Suppressor macrophage treated with lipopolysaccharide for 1 hour (primary cell): ENCODE data around the gene WDR5B.
A peak's percentile ranks its signal among the peaks of the same experiment; 100 is the strongest.

Experiments
- DNase-seq, 3 donors: peaks; one replicate each; pipeline ENCODE4 v3.0.0-alpha.2; 2020 to 2022

The WDR5B gene

DNA sequence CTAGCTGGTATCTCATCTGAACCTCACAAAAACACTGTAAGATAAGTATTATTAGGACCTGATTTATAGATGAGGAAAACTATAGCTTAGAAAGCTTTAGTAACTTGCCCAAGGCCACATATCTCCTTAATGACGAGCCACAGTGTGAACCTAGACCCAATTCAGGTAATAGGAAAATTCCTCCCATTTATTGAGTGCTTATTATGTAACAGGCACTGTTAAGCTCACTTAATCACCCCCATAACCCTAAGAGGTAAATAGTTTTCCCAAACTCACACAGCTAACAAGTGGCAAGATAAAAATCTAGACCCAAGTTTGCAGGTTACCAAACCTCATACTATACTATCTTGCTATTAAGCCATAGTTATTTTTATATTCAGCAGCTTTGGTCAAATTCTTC is 7.9 kb downstream of the WDR5B start:
- DNase-seq, result no peak

DNA sequence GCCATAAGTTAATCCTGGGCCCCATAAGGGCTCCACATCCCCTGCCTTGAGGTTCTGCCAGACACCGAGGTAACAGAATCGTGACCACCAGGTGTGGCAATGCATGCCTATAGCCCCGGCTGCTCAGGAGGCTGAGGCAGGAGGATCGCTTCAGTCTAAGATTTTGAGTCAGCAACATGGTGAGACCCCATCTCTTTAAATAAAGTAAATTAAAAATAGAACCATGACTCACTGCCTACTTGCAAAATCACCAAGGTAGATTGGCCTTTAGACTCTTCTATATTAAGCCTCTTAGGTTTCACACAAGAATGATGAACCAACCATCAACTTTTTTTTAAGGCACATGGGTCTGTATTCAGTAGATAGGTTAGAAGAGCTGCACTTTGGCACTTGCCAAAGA is 9.7 kb downstream of the WDR5B start:
- DNase-seq, result no peak

DNA sequence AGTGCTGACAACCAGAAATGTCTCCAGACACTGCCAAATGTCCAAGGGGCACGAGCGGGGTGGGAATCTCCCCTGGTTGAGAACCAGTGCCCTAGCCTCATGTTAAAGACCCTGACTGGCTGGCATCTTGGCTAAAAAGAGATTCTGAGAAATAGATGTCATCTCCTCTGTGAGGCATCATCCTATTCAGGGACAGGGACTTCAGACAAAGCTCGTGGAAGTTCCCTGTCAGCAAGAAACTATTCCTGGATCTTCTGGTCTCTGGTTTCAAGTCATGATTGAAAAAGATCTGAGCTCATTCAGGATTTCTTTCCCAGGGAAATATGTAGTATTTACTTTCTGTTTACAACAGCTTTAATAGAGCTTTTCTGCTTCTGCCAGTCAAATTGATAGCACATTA is 10.8 kb downstream of the WDR5B start:
- peak; percentile 23 to 79 (median 24) for DNase-seq

DNA sequence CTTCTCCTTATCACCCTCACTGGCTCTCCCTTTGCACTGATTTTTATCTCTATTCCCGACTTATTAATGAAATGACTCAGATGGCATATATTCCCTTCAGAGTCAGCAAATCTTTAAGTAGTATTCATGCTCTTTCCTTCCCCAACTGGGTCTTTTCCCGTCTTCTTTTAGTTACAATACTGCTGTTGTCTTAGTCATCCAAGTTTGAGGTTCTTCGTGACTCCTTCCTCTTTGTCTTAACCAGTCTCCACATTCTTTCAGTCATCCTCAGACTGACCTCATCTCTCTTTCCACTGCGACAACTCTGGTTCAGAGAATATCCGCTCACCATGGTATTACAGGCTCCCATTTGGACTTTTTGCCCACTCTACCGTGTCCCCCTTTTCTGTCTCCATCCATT is 12.4 kb downstream of the WDR5B start:
- peak; percentile 80 to 95 (median 88) for DNase-seq

DNA sequence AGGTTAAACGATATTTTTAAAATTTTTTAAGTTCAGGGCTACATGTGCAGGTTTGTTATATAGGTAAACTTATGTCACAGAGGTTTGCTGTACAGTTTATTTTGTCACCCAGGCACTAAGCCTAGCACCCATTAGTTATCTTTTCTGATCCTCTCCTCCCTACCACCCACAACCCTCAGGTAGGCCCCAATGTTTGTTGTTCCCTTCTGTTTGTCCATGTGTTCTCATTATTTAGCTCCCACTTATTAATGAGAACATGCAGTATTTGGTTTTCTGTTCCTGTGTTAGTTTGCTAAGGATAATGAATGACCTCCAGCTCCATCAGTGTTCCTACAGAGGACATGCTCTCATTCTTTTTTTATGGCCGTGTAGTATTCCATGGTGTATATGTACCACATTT is 16.9 kb downstream of the WDR5B start:
- DNase-seq, result no peak

DNA sequence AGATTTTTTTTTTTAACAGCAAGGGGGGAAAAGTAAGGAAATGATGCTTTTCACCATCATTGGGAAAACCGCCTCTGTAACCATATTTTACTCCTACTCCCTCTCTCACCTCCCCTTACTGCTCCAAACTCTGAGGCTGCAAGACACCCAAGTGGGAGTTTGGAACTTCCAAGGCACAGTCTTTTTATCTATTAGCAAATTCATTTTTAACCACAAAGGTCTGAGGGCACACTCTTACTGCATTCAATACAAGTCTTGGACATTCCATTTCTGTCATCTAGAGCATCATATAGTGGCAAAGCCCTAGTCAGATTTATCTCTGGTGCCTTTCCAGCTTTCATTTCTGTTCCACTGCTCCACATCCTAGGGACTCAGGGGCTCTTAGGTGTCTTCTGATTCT is 18.7 kb downstream of the WDR5B start:
- DNase-seq, result peak; percentile 61 to 87 (median 62)

DNA sequence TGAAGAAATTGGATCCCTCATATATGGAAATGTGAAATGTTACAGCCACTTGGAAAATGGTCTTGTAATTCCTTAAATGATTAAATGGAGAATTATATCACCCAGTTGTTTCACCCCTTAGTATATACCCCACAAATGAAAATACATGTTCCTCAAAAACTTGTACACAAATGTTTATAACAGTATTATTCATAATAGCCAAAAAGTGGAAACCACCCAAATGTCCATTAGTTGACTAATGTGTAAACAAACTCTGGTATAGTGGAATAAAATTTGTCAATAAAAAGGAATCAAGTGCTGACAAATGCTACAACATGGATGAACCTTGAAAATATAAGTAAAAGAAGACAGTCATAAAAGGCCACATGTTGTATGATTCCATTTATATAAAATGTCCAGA is 19.4 kb downstream of the WDR5B start:
- DNase-seq, result peak; percentile 46 to 79 (median 56)

DNA sequence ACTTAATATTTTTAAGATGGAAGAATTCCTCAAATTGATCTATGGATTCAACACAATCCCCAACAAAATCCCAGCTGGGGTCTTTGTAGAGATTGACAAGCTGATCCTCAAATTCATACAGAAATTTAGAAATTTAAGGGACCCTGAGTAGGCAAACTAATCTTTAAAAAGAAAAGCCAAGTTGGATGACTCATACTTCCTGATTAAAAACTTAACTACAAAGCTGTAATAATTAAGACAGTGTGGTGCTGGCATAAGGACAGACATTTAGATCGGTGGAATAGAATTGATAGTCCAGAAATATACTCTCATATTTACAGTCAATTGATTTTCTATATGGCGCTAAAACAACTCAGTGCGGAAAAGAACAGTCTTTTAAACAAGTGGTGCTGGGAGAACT is 20.3 kb downstream of the WDR5B start:
- peak in 1 of 3 donors; percentile 38 for DNase-seq

DNA sequence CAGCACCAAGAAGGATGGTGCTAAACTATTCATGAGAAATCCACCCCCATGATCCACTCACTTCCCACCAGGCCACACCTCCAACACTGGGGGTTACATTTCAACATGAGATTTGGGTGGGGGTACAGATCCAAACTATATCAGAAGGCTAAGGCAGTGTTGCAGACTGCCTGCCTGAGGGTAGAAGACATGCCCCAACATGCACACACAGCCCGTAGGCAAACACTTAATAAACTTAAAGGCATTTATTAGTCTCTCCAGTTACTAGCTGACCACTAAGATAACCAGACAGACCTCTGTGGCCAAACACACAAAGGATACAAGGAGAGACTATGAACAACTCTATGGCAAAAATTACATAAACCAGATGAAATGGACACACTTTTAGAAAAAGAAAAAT is 21.7 kb downstream of the WDR5B start:
- no peak for DNase-seq

DNA sequence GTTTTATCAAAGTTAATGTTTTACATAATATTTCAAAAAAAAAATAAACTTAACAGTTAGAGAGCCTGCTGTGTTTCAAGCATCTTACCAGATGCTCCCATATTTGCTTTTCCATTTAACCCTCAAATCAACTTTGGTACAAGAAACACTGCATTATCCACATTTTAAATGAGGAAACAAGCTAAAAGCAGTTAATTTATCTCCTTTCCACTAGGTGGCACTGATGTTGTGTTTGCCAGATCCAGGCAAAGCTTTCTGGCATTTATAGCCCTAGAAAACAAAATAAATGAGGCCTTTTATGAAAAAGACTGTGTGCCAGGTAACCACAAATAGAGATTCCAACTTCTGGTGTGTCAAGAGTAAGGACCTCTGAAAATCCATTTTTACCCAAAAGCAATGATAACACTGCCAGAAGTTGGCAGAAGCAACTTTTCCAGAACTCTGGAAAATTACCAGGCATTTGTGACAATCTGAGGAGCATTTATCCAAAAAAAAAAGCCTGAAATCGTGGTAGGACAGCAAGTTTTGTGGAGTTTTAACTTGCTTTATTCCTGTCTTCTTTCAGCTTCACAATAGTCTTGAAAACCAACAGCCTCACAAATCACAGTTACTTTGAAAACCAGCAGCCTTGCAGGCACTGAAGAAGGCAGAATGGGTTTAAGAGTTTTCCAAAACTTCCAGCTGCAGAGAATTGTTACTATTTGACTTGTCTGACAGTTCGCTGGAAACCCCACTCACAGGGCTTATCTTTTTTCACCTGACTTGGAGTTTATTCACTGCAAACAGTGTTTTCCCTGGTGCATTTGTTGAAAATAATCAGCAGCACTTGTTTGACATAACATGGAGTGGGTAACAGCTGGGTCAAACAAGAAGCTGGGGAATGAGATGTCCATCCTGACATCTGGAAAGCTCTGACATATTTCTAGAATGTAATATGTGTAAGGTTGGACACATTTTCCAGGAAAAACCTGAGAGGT is 22.7 kb downstream of the WDR5B start:
- peak; percentile 71 to 85 (median 79) for DNase-seq

DNA sequence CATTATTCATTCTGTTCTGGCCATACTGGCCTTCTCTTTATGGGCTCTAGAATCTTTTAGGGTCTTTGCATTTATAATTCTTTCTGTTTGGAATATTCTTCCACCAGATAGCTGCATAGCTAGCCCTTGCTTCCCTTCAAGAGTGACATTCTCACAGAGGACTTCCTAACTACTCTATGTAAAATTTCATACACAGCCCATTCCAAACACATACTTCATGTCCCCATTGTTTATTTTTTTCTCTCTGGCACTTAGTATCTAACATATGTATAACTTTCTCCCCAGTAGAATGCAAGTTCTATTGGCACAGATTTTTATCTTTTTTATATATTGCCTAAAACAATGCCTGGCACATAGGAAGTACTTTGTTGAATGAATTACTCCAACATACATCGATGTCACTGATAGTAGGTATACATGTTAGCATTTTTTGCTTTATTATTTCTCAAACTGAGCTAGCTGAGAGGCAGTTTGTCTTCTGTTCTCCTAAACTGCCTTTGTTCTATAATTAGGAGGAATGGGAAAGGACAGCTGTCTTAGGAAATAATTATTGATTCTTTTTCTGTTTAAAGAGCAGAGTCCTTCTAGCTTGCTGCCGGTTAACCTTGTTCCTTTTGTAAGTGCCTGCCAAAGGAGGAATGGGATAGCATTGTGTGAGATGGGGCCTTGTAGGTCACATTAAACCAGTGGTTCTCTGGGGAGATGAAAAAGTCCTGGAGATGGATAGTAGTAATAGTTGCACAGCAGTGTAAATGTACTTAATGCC is 24.0 kb downstream of the WDR5B start:
- DNase-seq, result no peak

DNA sequence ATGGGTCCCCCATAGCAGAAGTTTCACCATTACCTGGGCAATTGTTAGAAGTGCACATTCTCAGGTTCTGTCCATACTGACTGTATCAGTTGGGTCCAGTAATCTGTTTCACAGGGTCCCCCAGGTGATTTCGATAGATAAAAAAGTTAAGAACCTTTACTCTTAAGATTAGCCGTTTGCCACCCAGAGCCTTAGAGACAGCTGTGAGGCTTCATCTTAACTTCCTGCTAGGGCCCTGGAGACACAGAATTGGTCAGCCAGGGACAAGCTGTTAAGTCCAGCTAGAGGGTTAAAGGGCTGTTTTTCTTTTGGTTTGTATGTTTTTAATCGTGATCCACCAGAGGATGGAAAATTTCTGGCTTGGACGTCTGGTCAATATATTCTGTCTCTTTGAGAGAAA is 25.2 kb downstream of the WDR5B start:
- DNase-seq, result no peak

DNA sequence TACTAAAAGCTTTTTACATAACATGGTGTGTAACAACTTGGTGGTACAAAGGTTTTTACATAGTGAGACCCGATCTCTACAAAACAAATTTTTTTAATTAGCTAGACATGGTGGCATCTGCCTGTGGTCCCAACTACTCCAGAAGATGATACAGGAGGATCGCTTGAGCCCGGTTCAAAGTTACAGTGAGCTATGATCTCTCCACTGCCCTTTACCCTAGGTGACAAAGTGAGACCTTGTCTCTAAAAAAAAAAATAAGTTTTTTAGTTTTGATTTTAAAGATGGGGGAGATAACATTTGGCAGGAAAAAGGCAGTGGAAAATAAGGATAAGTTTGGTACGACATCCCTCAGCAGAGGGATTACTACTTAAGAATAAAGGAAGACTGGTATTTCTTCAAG is 26.0 kb downstream of the WDR5B start:
- no peak for DNase-seq

DNA sequence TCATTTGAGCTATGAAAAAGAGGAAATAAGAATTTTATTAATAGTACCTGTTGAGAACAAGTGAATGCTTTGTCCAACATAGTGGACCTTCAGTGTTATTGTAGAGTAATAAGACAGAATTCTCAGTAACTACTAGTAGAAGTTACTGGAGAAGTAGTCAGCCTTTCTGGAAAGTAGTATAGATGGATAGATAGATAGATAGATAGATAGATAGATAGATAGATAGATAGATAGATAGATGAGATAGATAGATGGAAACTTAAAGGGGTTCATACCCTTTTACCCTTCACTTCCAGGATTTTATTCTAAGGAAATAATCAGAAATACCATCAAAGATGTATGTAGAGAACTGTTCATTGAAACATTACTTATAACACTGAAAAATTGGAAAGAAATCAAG is 26.7 kb downstream of the WDR5B start:
- no peak for DNase-seq

DNA sequence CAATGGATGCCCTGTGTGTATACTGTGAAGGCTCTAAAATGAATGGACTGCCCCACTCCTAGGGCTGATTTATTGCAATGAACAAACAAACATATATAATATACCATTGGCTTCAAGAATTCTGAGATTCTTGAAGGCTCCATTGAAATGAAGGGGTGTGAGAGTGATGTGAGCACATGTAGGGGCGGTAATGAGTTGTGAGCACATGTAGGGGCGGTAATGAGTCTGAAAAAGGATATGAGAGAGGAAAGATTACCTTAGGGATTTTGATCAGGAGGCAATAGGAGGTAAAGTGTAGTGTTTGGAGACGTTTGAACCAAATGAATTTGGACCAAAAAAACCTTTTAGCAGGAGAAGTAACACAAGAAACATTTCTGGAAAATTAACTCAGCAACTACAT is 28.2 kb downstream of the WDR5B start:
- DNase-seq, result no peak

DNA sequence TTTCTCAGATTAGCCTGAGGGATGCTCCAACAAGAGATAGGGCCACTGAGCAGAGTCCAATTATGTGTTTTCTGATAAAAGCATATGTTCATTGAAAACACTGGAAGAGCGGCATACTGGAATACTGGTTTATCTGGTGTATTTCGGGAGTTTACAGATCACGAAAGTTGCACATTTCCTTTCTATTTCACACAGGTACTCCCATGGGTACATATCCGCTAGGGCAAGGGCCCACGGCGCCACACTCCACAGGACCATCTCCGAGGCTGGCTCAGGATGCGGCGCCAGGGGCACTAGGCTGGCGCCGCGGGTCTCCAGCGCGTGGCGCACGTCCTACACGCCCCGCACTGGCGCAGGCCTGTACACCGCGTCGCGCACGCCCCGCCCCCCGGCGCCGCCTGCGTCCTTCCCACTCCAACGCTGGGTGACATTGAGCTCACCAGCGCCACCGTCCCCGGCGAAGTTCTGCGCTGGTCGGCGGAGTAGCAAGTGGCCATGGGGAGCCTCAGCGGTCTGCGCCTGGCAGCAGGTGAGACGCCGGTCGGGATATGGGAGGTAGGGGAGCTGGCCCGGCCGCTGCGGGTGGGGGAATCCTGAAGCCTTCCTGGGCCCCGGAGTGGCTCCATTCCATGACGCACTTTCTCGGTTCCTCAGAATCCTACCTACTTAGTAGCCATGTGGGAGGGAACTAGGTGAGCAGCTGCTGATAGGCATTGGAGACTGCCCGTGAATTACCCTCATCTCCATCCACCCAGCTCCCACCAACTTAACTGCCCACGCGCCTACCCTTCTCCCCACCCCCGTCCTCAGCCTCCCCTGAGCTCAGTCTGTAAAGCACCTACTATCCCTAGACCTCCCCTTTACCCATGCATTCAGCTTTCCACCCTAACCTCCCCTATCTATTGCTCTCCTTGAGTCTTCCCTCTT is 31.8 kb downstream of the WDR5B start, which contains the start of gene FAM162A:
Gene FAM162A, plus strand, starts transcription at position 412 of the 927 bp plus-strand sequence. Its CDS starts 84 bp downstream, at position 496.
- DNase-seq, result peak; percentile 94 to 98 (median 96)

DNA sequence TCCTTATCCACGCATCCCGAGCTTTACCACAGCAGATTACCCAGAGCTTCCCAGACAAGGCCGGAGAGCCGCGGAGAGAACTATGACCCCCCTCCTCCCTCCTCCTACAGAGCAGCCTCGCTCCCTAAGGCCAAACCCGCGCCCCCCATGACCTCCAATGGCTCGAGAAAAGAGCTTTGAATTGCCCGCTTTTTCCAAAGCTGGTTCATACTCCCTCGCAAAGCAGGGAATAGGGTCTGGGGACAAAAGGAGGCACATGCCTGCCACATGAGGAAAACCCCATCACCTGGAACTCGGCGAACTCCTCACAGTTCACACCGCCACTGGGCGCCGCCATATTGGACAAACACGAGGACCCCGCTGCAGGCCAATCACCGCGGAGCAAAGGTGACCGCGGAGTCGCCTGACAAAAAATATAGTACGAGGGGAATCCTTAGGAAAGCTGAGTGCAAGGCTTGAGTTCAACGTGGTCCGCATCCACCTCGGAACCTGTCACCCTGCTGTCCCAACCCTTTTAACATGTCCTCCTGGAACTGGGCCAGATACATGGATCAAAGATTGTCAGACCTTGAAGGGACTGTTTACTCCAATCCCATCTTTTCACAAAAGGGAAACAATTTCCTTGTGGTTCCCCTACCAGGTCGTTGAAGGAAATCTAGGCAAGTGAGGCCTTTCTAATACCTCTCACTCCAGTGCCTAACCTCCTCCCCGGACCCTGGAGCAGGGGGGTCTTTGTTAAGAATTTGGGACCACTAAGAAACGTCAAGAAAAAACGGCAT is 32.8 kb downstream of the WDR5B start, which contains the start of gene MIX23:
Gene MIX23, minus strand, starts transcription at position 344 of the 779 bp plus-strand sequence. Its CDS starts 7 bp downstream, at position 337.
- DNase-seq, result peak; percentile 86 to 91 (median 90)

DNA sequence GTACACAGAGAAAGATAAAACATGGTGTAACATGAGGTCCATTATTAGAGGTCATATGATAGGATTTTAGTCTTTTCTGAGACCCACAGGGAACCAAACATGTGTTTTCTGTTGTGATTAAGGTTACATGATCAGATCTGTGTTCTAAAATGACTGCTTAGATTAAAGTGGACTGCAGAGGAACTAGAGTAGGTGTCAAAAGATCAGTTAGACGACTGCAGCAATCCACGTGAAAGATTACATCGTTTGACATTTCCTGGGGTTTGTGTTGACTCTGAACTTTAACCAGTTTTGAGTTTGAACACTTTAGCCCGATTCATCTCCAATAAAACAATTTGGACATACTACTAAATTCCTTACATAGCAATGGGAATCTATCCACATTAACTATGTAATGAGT is 37.9 kb downstream of the WDR5B start:
- no peak for DNase-seq

DNA sequence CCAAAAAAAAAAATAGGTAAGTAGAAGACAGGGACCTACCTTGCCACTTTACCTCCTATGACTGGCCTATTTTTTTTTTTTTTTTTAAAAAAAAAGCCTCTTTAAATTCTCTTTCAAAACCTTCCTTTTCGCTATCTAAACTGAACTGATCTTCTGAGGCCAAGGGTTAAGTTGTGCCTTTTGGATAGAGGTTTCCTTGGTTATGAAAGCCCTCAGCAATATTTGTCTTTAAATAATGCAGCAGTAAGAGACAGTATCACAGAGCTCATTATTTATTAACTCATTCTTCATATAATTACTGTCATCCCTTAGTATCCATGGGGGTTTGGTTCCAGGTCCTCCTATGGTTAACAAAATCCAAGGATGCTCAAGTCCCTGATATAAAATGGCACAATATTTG is 41.8 kb downstream of the WDR5B start:
- no peak for DNase-seq

DNA sequence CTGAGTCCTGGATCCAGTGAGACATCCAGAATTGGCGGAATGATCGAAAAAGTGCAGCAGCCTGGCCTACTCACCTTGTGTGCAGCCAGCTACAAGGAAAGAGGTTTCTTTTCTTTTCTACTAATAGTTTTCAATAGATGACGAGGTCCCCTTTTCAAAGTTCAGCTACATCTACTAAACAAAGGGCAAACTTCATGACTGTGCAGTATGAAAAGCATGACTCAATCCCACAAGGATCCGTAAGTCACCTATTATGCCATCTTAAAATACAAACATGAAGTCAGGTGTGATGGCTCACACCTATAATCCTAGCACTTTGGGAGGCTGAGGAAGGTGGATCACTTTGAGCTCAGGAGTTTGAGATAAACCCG is 49.5 kb downstream of the WDR5B start:
- DNase-seq, result no peak

DNA sequence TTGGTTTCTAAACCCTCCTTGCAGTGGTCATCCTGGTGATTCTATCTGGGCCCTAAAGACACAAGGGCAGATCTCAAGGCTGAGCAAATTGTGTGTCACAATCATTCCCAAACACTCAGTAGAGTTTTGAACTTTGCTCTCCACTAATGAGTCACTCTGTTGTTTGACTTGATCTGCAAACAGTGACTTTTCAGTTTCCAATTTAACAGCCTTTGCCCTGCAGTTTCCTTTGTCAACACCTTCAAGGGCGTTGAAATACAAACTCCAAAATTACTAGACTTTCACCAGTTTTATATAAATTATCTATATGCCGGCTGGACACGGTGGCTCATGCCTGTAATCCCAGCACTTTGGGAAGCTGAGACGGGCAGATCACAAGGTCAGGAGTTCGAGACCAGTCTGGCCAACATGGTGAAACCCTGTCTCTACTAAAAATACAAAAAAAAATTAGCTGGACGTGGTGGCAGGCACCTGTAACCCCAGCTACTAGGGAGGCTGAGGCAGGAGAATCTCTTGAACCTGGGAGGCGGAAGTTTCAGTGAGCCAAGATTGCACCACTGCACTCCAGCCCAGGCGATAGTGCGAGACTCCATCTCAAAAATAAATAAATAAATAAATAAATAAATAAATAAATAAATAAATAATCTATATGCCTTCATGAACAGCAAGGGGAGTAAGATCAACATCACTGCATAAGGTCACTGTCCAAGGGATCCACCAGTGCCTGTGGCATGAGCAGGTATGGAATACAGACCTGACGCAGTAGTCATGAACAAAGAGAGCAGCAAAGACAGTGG is 50.1 kb downstream of the WDR5B start:
- DNase-seq, result peak; percentile 49 to 80 (median 65)
